ENCODE measurements around the gene ISCA2.

Gene ISCA2

DNA sequence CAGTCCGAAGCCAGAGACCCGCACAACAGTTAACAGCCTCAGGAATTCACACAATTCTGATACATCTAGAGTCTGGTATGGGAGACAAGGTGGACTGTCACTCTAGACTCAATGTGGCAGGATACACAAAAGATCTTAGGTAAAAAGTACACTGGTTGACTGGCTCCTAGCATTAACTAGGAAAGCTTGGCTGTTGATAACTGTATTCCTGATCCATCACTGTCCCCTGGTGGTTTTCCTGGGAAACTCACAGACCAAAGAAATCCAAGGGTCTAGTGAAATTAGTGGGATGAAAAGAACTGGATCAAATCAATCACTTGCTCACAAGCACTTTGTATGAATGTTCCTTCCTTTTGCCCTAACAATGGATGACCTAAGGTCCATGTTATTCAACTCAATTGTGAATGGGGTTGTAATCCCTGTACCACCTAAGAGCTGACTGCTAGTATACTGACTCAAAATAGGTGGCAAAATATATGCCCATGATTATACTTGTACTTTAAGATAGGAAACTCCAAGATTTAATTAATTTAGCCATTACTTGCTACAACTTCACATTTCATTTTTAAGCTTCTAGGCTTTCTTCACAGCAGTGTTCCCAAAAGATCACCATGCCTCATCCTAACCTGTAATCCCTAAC lies 14.4 kb upstream of the ISCA2 start:
- DNase-seq (ENCODE audit: low read depth) = peak; percentile 44
- TF ChIP-seq, protein P1, sequence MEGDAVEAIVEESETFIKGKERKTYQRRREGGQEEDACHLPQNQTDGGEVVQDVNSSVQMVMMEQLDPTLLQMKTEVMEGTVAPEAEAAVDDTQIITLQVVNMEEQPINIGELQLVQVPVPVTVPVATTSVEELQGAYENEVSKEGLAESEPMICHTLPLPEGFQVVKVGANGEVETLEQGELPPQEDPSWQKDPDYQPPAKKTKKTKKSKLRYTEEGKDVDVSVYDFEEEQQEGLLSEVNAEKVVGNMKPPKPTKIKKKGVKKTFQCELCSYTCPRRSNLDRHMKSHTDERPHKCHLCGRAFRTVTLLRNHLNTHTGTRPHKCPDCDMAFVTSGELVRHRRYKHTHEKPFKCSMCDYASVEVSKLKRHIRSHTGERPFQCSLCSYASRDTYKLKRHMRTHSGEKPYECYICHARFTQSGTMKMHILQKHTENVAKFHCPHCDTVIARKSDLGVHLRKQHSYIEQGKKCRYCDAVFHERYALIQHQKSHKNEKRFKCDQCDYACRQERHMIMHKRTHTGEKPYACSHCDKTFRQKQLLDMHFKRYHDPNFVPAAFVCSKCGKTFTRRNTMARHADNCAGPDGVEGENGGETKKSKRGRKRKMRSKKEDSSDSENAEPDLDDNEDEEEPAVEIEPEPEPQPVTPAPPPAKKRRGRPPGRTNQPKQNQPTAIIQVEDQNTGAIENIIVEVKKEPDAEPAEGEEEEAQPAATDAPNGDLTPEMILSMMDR (conservative IDR thresholded peaks at IDR 0.05; ENCODE audit: control insufficient read depth, insufficient read depth, low read depth, low read length) = peak; percentile 92
- no peak overlapping the region for H3K4me3 ChIP-seq (ENCODE audit: control insufficient read depth, low read depth, low read length)

DNA sequence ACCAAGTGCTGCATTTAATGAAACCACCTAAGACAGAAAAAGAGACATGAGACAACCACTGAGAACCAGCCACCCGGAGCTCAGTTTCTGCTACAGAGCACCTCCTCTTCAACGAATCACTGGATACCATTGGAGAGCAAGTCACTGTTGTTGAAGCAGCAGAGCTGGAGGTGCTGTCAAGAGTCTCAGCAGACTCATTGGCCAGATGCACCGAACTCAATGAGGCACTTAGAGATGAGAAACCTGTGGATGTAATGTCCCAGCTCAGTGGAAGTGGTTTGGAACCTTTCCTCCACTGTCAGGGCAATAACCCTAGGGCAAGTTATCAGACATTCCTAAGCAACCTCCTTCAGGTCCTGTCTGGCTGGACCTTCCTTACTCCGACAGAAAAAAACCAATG lies 13.5 kb upstream of the ISCA2 start:
- no peak for DNase-seq (ENCODE audit: low read depth)
- H3K4me3 ChIP-seq (ENCODE audit: control insufficient read depth, low read depth, low read length) = no peak overlapping the region
- TF ChIP-seq, protein P1 (conservative IDR thresholded peaks at IDR 0.05; ENCODE audit: control insufficient read depth, insufficient read depth, low read depth, low read length) = no peak

DNA sequence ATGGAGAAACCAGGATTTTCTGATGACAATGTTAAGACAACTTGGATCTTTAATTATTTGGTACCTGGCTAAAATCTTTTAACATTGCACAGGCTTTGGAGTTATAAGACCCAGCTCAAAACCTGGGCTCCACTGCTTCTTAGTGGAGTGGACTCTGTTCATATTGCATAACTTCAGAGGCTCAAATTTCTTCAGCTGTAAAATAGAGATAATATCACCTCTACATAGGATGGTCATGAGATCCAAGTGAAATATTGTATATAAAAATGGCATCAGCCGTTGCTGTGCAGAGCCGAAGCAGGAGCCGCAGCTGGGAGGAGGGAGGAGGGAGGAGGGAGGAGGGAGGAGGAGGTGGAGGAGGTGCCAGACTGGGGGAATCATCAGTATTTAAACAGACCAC lies 11.0 kb upstream of the ISCA2 start:
- H3K4me3 ChIP-seq (ENCODE audit: control insufficient read depth, low read depth, low read length) = no peak overlapping the region
- TF ChIP-seq, protein P1 (conservative IDR thresholded peaks at IDR 0.05; ENCODE audit: control insufficient read depth, insufficient read depth, low read depth, low read length) = no peak
- DNase-seq (ENCODE audit: low read depth) = no peak

DNA sequence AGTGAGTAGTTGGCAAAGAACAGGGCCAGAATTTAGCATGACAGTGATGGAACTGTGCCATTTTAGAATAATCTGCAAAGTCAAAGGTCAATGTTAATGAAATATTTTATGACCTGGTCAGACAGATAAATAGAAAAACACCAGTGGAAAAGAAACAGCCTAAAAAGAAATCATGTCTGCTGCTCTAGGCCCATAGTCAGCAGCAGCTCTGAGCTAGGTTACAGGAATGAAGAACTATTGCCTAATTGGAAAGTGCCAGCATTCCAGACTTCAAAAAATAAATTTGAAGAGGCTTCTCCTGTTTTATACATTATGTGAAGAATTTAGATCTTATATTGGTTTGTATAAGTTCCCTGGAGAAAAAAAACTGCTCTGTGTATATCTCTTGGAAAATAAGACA lies 10.2 kb upstream of the ISCA2 start:
- TF ChIP-seq, protein P1 (conservative IDR thresholded peaks at IDR 0.05; ENCODE audit: control insufficient read depth, insufficient read depth, low read depth, low read length) = no peak
- no peak overlapping the region for H3K4me3 ChIP-seq (ENCODE audit: control insufficient read depth, low read depth, low read length)
- no peak for DNase-seq (ENCODE audit: low read depth)

DNA sequence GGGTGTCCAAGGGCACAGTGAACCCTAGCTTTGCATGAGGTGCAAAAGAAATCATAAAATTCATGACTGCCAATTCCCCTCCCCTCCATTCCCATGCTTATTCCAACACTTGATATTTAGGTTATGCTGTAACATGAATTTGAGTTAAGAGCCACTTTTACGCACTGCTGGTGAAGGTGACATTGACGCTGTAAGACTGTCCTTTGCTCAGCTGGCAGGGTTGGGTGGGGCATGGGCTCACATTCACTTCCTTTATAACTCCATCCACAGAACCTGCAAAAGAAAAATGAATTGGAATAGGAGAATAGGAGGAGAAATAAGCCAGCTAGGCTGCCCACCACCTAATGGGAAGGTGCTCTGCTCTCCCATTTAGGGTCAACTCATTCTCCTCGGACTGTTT lies 7.4 kb upstream of the ISCA2 start:
- no peak for DNase-seq (ENCODE audit: low read depth)
- TF ChIP-seq, protein P1 (conservative IDR thresholded peaks at IDR 0.05; ENCODE audit: control insufficient read depth, insufficient read depth, low read depth, low read length) = no peak

DNA sequence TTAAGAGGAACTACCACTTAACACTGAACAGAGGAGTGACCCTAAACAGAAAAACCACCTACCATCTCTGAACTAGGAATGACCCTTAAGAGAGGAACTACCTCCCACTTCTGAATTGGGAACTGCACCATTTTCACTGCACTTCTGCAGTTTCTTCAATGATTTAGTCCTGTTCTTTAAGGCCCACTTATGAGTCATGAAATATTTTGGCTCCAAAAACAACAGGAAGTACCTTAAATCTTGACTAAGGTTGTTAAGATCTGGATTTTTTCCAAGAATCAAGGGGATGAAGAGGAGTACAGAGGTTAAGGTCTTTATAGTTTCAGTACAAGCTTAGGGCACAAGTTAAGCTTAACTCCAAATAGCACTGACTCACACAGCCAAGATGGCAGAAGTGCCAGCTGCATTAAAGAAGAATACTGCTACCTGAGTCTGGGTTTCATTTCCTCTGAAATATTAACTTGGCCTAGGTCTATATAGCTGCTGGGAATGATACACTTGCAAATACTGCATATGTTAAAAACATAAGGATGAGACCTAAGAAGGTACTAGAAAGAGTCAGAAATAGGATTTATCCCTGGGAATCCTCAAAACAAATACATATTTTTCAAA lies 4.7 kb upstream of the ISCA2 start:
- no peak overlapping the region for H3K4me3 ChIP-seq (ENCODE audit: control insufficient read depth, low read depth, low read length)
- peak; percentile 80 for DNase-seq (ENCODE audit: low read depth)
- TF ChIP-seq, protein P1 (conservative IDR thresholded peaks at IDR 0.05; ENCODE audit: control insufficient read depth, insufficient read depth, low read depth, low read length) = no peak

More for the DNA sequence above, 7.4 kb upstream of the ISCA2 start:
- H3K4me3 ChIP-seq (ENCODE audit: control insufficient read depth, low read depth, low read length) = no peak overlapping the region

Measured in fibroblast of mammary gland (primary cell).